HG03520 (cell line): Measurements from ENCODE around the gene SMYD3.

Experiments used
- ATAC-seq: cut with Tn5 transposase; IDR thresholded peaks from one replicate; pipeline ENCODE4 v1.9.1; 2021; ENCODE audit warnings: mild to moderate bottlenecking, moderate library complexity; ENCODE audit not compliant: unreplicated experiment

The SMYD3 gene

DNA sequence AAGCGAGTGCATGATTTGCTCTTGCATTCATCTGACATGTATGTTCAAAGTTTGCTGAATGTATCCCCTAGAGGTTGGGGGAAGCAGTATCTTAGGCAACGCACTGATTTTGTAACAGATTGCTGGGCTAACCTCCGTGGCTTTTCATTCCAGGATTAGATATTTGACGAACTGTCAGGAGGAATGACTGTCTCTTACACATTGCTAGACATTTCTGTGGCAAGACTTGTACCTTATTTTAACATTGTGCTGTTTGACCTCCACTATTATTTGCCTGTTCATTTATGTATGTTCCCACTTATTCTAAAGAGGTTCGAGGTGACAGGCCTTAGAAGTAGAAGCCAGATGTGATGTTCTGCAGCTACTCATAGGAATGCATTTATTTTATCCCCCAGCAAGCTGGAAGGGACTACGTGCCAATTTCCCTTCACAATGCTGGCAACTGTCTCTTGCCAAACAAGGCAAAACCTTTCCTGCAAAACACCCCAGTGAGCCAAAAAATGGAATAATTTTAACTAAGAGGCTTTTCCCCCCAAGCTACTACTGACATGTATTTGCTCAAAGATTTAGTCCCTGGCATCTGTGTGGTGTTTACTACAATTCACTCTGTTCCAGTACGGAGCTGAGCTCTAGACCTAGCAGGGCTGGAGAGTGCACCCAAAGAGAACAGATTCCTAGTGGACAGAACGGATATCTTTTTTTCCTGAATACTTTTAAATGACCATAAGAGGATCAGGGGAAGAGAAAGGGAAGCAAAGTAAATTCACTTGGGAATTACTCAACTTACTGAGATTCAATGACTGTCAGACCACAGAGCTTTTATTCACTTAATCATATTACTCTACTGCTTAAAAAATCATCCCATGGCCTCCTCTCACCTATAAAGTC is 646.2 kb downstream of the SMYD3 start:
- ATAC-seq = no peak

GRCh38 chr1:245859493-245860114 is 647.5 kb downstream of the SMYD3 start:
- ATAC-seq = no peak

DNA sequence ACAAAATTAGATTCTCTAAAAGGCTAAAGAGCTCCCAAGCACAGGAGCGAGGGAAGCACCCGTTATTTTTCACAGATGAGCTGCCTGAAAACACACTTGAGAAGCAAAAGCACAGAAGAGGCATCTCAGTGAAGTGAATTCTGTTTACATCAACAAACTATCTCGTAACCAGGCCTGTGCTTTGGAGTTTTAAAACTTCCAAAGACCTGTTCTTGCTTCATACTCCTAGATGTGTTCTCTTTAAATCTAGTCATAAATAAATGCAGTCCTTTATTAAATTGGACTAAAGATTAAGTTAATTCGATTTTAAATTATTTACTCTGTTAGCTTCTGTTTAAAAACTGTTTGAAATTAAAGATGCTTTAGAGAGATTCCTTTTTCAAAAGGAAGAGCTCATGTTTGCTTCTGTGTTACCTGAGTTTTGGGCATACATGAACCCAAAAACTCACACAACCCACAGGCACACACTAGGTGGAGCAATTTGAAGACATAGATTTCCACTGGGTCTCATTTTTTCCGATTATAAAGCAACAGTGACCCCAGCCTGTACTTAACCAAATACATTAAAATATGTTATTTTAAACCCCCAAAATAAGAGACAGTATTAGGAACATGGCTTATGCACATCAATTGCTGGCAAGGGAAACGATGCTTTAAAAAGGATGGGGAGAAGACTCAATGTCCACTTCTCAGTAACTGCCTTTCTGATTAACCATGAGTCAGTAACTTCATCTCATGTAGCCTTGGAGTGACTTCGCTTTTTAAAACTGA is 648.2 kb downstream of the SMYD3 start:
- no peak for ATAC-seq

DNA sequence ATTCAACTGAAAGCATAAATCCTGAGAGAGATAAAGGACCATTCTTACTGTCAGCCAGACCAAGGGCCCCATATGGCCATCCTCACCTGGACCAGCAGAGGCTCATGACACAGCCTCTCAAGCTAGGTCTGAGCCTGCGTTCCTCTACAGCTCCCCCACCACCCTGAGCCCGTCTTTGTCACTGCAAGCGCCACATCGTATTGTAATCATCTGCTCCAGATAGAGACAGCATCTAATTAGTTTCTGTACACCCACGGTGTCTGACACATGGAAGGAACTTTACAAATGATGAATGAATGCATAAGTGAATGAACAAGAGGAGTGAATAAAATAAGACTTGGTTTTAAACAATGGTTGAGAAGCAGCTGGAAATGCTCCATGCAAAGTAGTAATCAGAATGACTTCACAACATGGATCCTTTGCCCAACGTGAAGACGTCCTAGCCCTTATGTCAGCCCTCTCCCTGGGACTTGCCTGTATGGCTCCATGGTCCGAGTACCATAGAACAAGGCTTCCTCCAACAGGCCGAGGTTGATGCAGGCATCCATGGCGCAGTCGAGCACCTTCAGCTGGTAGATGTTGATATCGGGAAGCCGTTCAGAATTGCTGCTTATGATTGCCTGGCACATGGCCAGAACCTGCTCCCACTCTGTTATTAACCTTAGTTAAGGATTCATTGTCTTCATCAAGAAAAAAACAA is 648.9 kb downstream of the SMYD3 start:
- ATAC-seq = no peak

GRCh38 chr1:245856944-245857531 is 650.0 kb downstream of the SMYD3 start:
- no peak for ATAC-seq

GRCh38 chr1:245855846-245856730 is 651.0 kb downstream of the SMYD3 start:
- ATAC-seq = no peak

DNA sequence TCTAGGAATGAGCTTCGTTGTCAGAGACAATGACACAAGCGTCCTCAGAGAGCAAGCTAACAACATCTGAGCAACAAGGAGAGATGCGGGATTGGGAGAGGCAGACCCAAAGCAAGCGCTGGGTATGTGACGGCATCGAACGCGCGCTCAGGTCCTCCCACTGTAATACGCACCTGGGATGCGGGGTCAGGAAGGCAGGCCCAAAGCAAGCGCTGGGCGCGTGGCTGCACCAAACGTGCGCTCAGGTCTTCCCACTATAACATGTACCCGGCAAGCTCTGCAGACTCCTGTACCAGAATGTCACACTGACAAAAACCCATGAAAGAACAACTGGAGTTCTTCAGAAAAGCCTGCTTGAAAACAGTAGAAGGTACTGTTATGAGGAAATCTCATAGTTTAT is 653.8 kb downstream of the SMYD3 start:
- ATAC-seq = no peak

DNA sequence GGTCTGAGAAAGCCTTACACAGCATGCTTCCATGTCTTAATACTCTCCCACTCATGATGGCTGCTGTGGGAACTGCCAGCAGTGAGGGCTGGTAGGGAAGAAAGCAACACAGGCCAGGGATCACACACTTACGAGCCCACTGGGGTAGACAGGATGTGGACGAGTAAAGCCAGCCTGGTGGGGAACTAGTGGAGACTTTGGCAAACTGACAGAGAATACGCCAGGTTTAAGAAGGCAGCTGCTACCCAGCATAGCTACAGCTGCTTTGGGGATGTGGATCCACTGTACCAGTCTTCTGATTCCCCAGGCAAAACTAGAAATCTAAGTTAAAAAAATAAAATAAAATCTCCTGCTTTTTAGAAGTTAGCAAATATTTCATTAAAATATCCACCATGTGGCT is 664.0 kb downstream of the SMYD3 start:
- no peak for ATAC-seq

DNA sequence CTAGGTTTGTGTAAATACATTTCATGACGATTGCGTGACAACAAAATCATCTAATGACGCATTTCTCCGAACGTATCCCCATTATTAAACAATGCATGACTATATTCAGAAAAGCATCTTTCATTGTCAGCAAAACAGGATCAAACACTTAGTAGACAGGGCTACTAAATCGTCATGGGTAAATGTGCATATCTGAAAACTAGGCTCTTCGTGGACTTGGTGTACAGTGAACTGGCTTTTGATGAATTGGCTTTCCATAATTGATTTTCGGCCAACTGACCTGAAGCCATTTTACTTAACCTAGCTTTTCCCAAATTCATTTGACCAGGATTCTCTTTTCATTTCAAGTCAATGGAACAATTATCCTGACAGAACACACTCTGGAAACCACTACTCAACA is 665.0 kb downstream of the SMYD3 start:
- ATAC-seq = no peak

DNA sequence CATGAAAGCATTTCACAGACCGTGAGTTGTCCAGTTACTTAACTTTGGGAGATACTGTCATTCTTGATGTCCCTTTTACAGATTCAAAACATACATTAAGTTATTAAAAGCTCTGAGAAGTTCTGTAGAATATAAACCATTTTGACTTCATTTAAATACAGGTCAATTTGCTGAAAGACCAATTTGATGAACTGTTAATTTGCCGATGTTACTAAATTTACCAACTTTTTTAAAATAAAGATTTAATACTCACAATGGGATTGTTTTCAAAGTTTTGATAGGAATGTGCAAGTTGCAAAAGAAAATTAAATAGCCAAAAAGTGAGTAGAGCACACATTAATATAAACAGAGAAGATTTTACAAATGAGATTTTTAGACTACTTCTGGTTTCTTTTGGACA is 666.1 kb downstream of the SMYD3 start:
- ATAC-seq = no peak

GRCh38 chr1:245837718-245838117 is 669.4 kb downstream of the SMYD3 start:
- ATAC-seq = no peak

- ATAC-seq = no peak
Measured at GRCh38 chr1:245835386-245835785, 671.7 kb downstream of the SMYD3 start.

DNA sequence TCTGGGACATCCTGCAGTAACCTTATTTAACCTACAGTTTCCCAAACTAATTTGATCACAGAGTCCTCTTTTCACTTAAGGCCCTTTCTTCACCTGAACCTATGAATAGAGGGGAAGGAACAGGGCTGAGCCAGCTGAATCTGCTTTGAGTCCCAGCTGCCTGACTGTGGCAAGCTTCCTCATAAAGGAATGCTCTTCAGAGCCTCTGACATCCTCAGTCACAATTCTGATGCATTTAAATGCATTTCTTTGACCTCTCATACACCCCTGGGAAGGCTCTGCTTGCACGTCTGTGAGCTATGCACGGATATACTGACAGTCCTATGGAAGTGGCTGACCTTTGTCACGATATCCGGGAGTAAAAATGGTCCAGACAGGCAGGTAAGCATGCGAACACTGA is 673.1 kb downstream of the SMYD3 start:
- ATAC-seq = no peak

DNA sequence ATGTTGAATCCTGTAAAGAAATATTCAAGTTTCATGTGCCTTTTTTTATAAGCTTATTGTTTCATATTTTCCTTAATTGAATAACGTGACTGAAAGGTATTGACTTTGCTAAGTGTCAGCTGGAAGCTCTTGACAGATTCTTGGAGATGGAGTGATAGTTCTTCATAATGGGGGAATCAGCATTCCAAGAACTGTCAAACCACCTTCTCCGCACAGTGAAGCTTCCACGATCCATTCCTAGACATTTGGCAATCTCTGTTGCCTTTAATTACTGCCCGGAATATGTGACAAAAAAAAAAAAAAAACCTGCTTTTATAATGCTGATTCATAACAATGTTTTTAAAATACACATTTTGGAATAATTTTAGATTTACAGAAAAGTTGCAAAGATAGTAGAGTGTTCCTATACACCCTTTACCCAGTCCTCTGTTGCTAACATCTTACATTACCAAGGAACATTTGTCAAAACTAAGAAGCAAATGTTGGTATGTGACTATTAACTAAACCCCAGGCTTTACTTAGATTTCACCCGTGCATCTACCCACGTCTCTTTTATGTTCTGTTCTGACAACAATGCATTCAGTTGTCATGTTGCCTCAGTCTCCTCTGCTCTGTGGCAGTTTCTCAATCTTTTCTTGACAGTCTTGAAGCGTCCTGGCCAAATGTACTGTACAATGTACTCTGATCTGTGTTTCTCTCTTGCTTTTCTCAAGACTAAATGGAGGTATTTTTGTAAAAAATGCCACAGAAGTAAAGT is 674.1 kb downstream of the SMYD3 start:
- no peak for ATAC-seq

- ATAC-seq = no peak
Measured at GRCh38 chr1:245831518-245831917, 675.6 kb downstream of the SMYD3 start.

DNA sequence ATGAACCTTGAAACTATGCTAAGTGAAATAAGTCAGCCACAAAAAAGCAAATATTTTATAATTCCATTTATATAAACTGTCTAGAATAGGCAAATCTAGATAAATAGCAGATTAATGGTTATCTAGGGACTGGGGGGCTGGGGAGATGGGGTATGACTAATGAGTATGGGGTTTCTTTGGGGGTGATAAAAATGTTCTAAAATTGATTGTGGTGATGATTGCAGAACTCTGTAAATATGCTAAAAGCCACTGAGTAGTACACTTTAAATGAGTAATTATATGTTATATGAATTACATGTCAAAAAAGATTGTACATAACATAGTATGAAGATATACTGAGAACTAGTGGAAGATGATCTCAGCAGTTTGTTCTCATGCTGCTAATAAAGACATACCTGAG is 677.3 kb downstream of the SMYD3 start:
- ATAC-seq = no peak

- ATAC-seq = no peak
Measured at GRCh38 chr1:245829194-245829593, 677.9 kb downstream of the SMYD3 start.

DNA sequence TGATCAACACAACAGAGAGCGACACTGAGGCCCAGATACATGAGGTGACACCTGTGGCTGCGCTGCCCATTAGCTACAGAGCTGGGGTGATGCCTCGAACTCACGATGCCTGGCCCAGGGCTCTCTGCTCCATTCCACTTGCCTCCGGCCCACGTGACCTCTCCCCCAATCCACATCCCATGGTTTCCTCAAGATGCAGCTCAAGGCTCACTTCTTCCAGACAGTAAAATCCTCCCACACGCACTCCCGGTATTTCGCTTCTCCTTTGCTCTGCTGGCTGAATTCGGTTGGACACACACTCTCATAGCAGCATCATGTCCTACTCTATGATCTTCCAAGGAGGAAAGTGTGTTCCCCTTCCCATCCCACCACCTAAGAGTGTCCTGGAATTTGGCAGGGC is 679.8 kb downstream of the SMYD3 start:
- ATAC-seq = no peak
